ENCODE results near the gene DPP7.

DNA sequence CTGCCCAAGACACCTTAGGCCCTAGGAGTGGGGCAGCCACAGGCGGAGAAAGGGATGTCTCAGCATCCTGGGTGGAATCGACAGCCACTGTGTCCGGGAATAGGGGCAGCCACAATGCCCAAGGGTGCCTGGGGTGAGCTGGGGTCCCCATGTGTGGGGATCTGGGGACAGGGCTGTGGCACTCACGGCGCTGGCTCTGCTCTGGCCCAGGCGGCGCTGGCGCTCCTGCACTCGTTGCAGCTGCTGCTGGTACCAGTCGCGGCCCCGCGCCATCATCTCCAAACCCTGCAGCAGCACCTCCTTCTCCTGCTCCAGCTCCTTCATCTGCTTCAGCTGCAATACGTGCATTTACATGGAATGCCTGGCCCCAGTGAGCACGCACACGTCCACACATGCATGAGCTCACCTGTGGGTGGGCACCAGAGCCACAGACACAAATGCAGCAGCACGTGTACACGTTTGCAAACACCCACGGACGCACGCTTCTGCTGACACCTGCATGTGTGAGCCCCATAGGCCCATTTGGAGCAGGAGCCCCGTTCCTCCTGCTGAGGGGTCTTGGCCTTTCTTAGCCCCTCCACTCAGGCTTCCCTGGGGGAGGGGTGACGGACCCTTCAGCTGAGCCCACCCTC lies 49.1 kb downstream of the DPP7 start:
- TF ChIP-seq, protein P1, sequence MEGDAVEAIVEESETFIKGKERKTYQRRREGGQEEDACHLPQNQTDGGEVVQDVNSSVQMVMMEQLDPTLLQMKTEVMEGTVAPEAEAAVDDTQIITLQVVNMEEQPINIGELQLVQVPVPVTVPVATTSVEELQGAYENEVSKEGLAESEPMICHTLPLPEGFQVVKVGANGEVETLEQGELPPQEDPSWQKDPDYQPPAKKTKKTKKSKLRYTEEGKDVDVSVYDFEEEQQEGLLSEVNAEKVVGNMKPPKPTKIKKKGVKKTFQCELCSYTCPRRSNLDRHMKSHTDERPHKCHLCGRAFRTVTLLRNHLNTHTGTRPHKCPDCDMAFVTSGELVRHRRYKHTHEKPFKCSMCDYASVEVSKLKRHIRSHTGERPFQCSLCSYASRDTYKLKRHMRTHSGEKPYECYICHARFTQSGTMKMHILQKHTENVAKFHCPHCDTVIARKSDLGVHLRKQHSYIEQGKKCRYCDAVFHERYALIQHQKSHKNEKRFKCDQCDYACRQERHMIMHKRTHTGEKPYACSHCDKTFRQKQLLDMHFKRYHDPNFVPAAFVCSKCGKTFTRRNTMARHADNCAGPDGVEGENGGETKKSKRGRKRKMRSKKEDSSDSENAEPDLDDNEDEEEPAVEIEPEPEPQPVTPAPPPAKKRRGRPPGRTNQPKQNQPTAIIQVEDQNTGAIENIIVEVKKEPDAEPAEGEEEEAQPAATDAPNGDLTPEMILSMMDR (IDR thresholded peaks at IDR 0.05; ENCODE audit: low read length) = no peak
- no peak for TF ChIP-seq EZH2phosphoT487 (IDR thresholded peaks at IDR 0.05; ENCODE audit: low read length)

Data from MM.1S (cell line).